Progenitor cell of endocrine pancreas (in vitro differentiated cells): ENCODE measurements around the gene TMTC4. TPM values are rescaled to one million over a fixed set of nuclear protein-coding genes. Genes with fewer than 3 reads are reported as not detected.
"Not testable (repeated sequence)": the region's sequence is repeated elsewhere in the genome, so short reads cannot be mapped to it uniquely, and the experiment has no call there.

Source experiments
- DNase-seq: peaks from one replicate; pipeline ENCODE4 v3.0.0; 2021; ENCODE audit warnings: low spot score; ENCODE audit not compliant: unreplicated experiment
- H3K27ac Mint-ChIP-seq: 2 replicates; pipeline ENCODE4 v1.8.0; 2021; ENCODE audit warnings: mild to moderate bottlenecking, moderate library complexity, mixed read lengths
- H3K27me3 Mint-ChIP-seq: 2 replicates; pipeline ENCODE4 v1.8.0; 2021; ENCODE audit warnings: mixed read lengths
- H3K36me3 Mint-ChIP-seq: 2 replicates; pipeline ENCODE4 v1.8.0; 2022; ENCODE audit warnings: mixed read lengths; ENCODE audit not compliant: insufficient read depth
- H3K4me1 Mint-ChIP-seq: 2 replicates; pipeline ENCODE4 v1.8.0; 2021; ENCODE audit warnings: low read depth, mixed read lengths
- H3K4me3 Mint-ChIP-seq: 2 replicates; pipeline ENCODE4 v1.8.0; 2021; ENCODE audit warnings: low read depth, mild to moderate bottlenecking, moderate library complexity, mixed read lengths
- H3K9me3 Mint-ChIP-seq: 2 replicates; pipeline ENCODE4 v1.8.0; 2021; ENCODE audit warnings: low read depth, mixed read lengths
- total RNA-seq: library from RNA; stranded (reverse); gene quantifications from 2 replicates; pipeline ENCODE4 v1.2.1, GENCODE V29; 2021
- TF ChIP-seq, protein P1 (sequence below): fragments of 200-600 bp; sonication (generic); IDR thresholded peaks from one replicate; pipeline ENCODE4 v1.5.0; 2021; ENCODE audit warnings: antibody characterized with exemption, mild to moderate bottlenecking; ENCODE audit not compliant: unreplicated experiment

The TMTC4 gene
- total RNA-seq, 1 donor from 2014 or later = 52.7 TPM

DNA sequence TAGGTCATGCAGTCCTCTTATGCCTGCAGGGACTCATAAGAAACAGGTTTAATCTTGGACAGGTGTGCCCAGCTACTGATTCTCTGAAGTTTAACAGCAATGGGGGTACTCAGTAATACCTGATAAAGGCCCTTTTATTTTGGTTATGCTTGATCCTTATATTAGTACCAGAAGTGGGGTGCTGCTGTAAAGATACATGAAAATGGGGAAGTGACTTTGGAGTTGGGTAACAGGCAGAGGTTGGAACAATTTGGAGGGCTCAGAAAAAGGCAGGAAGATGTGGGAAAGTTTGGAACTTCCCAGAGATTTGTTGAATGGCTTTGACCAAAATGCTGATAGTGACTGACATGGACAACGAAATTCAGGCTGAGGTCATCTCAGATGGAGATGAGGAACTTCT lies 14.6 kb upstream of the TMTC4 start:
- no peak for DNase-seq
- no peaks in the 10 kb centered on the region for H3K27me3 Mint-ChIP-seq
- peaks cover 2% of the 10 kb centered on the region for H3K36me3 Mint-ChIP-seq
- no peak overlapping the region for H3K27ac Mint-ChIP-seq
- peaks cover 15% of the 10 kb centered on the region for H3K9me3 Mint-ChIP-seq
- no peak overlapping the region for H3K4me3 Mint-ChIP-seq
- TF ChIP-seq, protein P1, sequence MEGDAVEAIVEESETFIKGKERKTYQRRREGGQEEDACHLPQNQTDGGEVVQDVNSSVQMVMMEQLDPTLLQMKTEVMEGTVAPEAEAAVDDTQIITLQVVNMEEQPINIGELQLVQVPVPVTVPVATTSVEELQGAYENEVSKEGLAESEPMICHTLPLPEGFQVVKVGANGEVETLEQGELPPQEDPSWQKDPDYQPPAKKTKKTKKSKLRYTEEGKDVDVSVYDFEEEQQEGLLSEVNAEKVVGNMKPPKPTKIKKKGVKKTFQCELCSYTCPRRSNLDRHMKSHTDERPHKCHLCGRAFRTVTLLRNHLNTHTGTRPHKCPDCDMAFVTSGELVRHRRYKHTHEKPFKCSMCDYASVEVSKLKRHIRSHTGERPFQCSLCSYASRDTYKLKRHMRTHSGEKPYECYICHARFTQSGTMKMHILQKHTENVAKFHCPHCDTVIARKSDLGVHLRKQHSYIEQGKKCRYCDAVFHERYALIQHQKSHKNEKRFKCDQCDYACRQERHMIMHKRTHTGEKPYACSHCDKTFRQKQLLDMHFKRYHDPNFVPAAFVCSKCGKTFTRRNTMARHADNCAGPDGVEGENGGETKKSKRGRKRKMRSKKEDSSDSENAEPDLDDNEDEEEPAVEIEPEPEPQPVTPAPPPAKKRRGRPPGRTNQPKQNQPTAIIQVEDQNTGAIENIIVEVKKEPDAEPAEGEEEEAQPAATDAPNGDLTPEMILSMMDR = no peak
- H3K4me1 Mint-ChIP-seq = no peaks in the 10 kb centered on the region

GRCh38 chr13:100680131-100680530 lies 5.5 kb upstream of the TMTC4 start:
- peaks cover 7% of the 10 kb centered on the region for H3K4me1 Mint-ChIP-seq
- peaks cover 12% of the 10 kb centered on the region for H3K27me3 Mint-ChIP-seq
- no peak overlapping the region for H3K27ac Mint-ChIP-seq
- TF ChIP-seq, protein P1 = no peak
- no peak overlapping the region for H3K4me3 Mint-ChIP-seq
- H3K9me3 Mint-ChIP-seq = no peaks in the 10 kb centered on the region
- DNase-seq = no peak
- no peaks in the 10 kb centered on the region for H3K36me3 Mint-ChIP-seq

DNA sequence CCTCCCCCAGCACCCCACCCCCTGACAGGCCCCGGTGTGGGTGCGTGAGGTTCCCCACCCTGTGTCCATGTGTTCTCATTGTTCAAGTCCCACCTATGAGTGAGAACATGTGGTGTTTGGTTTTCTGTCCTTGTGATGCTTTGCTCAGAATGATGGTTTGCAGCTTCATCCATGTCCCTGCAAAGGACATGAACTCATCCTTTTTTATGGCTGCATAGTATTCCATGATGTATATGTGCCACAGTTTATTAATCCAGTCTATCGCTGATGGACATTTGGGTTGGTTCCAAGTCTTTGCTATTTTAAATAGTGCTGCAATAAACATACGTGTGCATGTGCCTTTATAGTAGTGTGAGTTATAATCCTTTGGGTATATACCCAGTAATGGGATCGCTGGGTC lies 2.5 kb upstream of the TMTC4 start:
- not testable (repeated sequence) for H3K4me3 Mint-ChIP-seq, DNase-seq, H3K27ac Mint-ChIP-seq, H3K36me3 Mint-ChIP-seq, H3K9me3 Mint-ChIP-seq
- H3K27me3 Mint-ChIP-seq = peaks cover 12% of the 10 kb centered on the region
- peaks cover 18% of the 10 kb centered on the region for H3K4me1 Mint-ChIP-seq

- Mint-ChIP-seq H3K4me1 (peaks cover 23% of the 10 kb centered on the region), H3K27me3 (peaks cover 12% of the 10 kb centered on the region), H3K36me3 (no peaks in the 10 kb centered on the region), H3K4me3 (peak overlapping the region; percentile 87), H3K27ac (peak overlapping the region; percentile 93), H3K9me3 (no peaks in the 10 kb centered on the region)
- TF ChIP-seq, protein P1 = no peak
- DNase-seq = no peak
These were observed 1.1 kb upstream of the TMTC4 start for GRCh38 chr13:100675661-100676129.

GRCh38 chr13:100674872-100675660 lies 471 bp upstream of the TMTC4 start:
- Mint-ChIP-seq H3K27me3 (peaks cover 12% of the 10 kb centered on the region), H3K4me1 (peaks cover 23% of the 10 kb centered on the region), H3K9me3 (no peaks in the 10 kb centered on the region), H3K27ac (peak overlapping the region; percentile 93), H3K4me3 (peak overlapping the region; percentile 87), H3K36me3 (no peaks in the 10 kb centered on the region)
- peak; percentile 100 for DNase-seq
- TF ChIP-seq, protein P1 = peak; percentile 35
